MCF 10A (cell line): Measurements from ENCODE around the gene CDH1. TPM values are rescaled to one million over a fixed set of nuclear protein-coding genes. Genes with fewer than 3 reads are reported as not detected.
"Not testable (repeated sequence)": the region's sequence is repeated elsewhere in the genome, so short reads cannot be mapped to it uniquely, and the experiment has no call there.

Experiments used
- BruUV-seq: library from RNA; stranded (reverse); fragments of 400-500 nt; replicated peaks from 2 replicates; lab custom pipeline; 2021; lab: Mats Ljungman, UMichigan
- CTCF ChIA-PET: fragments of 300-600 bp; sonication (Branson Sonifier 250); formaldehyde crosslinking; extraction: SDS; loops from one replicate; lab custom pipeline; 2021; ENCODE audit warnings: antibody characterized with exemption, inconsistent platforms; lab: Yijun Ruan, JAX
- POLR2A ChIA-PET: fragments of 300-600, 350-650 bp; sonication (Branson Sonifier 250); formaldehyde crosslinking; extraction: SDS; loops from one replicate; lab custom pipeline; 2020; ENCODE audit warnings: antibody characterized with exemption, inconsistent platforms; lab: Yijun Ruan, JAX
- DNase-seq: peaks from one replicate; pipeline ENCODE4 v3.0.0-alpha.2; 2018; ENCODE audit not compliant: unreplicated experiment
- H3K27ac Mint-ChIP-seq: one replicate; pipeline ENCODE4 v1.8.0; 2022; ENCODE audit warnings: mild to moderate bottlenecking, low read depth, mixed read lengths; ENCODE audit not compliant: unreplicated experiment
- H3K27me3 Mint-ChIP-seq: one replicate; pipeline ENCODE4 v1.8.0; 2022; ENCODE audit warnings: mixed read lengths; ENCODE audit not compliant: insufficient read depth, unreplicated experiment
- H3K36me3 Mint-ChIP-seq: one replicate; pipeline ENCODE4 v1.8.0; 2022; ENCODE audit warnings: mild to moderate bottlenecking, moderate library complexity, mixed read lengths; ENCODE audit not compliant: insufficient read depth, unreplicated experiment
- H3K4me1 Mint-ChIP-seq: one replicate; pipeline ENCODE4 v1.8.0; 2022; ENCODE audit warnings: mixed read lengths; ENCODE audit not compliant: insufficient read depth, unreplicated experiment
- H3K4me3 Mint-ChIP-seq: one replicate; pipeline ENCODE4 v1.8.0; 2022; ENCODE audit warnings: mild to moderate bottlenecking, moderate library complexity, mixed read lengths; ENCODE audit not compliant: unreplicated experiment
- H3K9me3 Mint-ChIP-seq: one replicate; pipeline ENCODE4 v1.8.0; 2022; ENCODE audit warnings: mixed read lengths; ENCODE audit not compliant: unreplicated experiment
- CTCF ChIP-seq: fragments of 200-600 bp; IDR thresholded peaks from one replicate; pipeline ENCODE4 v1.8.0; 2022; ENCODE audit warnings: antibody characterized with exemption, mild to moderate bottlenecking; ENCODE audit not compliant: unreplicated experiment
- intact Hi-C: fragments of 100-400 bp; cut with micrococcal nuclease; formaldehyde crosslinking; loops from 2 replicates; pipeline ENCODE4 v1.14.1; 2022
- total RNA-seq: library from RNA; stranded (reverse); gene quantifications from 2 replicates; pipeline ENCODE4 v1.2.3, GENCODE V29; 2022

Gene CDH1
- total RNA-seq, 1 experiment from 2014 or later = 37.6 TPM

- Mint-ChIP-seq H3K4me1 (peaks cover 10% of the 10 kb centered on the region), H3K36me3 (peaks cover 3% of the 10 kb centered on the region), H3K4me3 (no peak overlapping the region), H3K27me3 (no peaks in the 10 kb centered on the region), H3K9me3 (no peaks in the 10 kb centered on the region), H3K27ac (no peak overlapping the region)
- intact Hi-C loops = no loop called here
- POLR2A ChIA-PET = no interaction called here
- CTCF ChIA-PET = interaction anchor here (12.7 kb wide), 1 partner anchor 283 kb away, joined by 110 read pairs; no protein-coding TSS in a partner anchor
- no peak for DNase-seq
- BruUV-seq = no TSS peak
- no peak for TF ChIP-seq CTCF
These were observed 102.7 kb downstream of the CDH1 start for GRCh38 chr16:68839831-68840230.

GRCh38 chr16:68842964-68843481 is 105.9 kb downstream of the CDH1 start:
- H3K36me3 Mint-ChIP-seq, H3K27me3 Mint-ChIP-seq, DNase-seq, BruUV-seq, H3K9me3 Mint-ChIP-seq: not testable (repeated sequence)
- Mint-ChIP-seq H3K4me1 (peaks cover 10% of the 10 kb centered on the region), H3K27ac (peak overlapping the region; percentile 82), H3K4me3 (peak overlapping the region; percentile 82)
- CTCF ChIA-PET = interaction anchor here (0.6 to 12.7 kb wide), 12 partner anchors 15 to 514 kb away, joined by 3 to 110 read pairs (median 4); no protein-coding TSS in a partner anchor
- POLR2A ChIA-PET = interaction anchor here (0.6 to 2.6 kb wide), 15 partner anchors 10 to 313 kb away, joined by 3 to 15 read pairs (median 3); partner anchors contain the start of genes CHTF8, HAS3 and UTP4
- intact Hi-C loops = loop anchor here (1.0 to 2.0 kb wide), 2 partner anchors 136 to 314 kb away; no protein-coding TSS in a partner anchor

GRCh38 chr16:68843482-68844210 is 106.6 kb downstream of the CDH1 start, which contains the start of gene TANGO6:
TANGO6 (plus strand) TSS chr16:68843531; CDS start chr16:68843618, 87 bp downstream.
- H3K9me3 Mint-ChIP-seq = no peaks in the 10 kb centered on the region

GRCh38 chr16:68844211-68844564 is 107.1 kb downstream of the CDH1 start:
- H3K27ac Mint-ChIP-seq = peak overlapping the region; percentile 82
- H3K36me3 Mint-ChIP-seq = no peaks in the 10 kb centered on the region
- peak overlapping the region; percentile 82 for H3K4me3 Mint-ChIP-seq
- intact Hi-C loops = no loop called here
- no peaks in the 10 kb centered on the region for H3K27me3 Mint-ChIP-seq
- peak; percentile 28 for DNase-seq
- no TSS peak for BruUV-seq
- peaks cover 10% of the 10 kb centered on the region for H3K4me1 Mint-ChIP-seq
- no peak for TF ChIP-seq CTCF
- POLR2A ChIA-PET = interaction anchor here (0.6 to 2.6 kb wide), 13 partner anchors 8 to 316 kb away, joined by 3 to 15 read pairs (median 4); partner anchors contain the start of genes CHTF8, HAS3 and UTP4
- no peaks in the 10 kb centered on the region for H3K9me3 Mint-ChIP-seq
- CTCF ChIA-PET = interaction anchor here (0.6 to 12.7 kb wide), 9 partner anchors 11 to 315 kb away, joined by 3 to 110 read pairs (median 3); no protein-coding TSS in a partner anchor

More at GRCh38 chr16:68843482-68844210, 106.6 kb downstream of the CDH1 start, which contains the start of gene TANGO6:
- POLR2A ChIA-PET = interaction anchor here (0.6 to 2.6 kb wide), 21 partner anchors 10 to 316 kb away, joined by 3 to 15 read pairs (median 4); partner anchors contain the start of genes CHTF8, HAS3 and UTP4
- peak within 1 kb of the TSS; percentile 82 for H3K4me3 Mint-ChIP-seq
- no TSS peak for BruUV-seq
- DNase-seq = peak; percentile 79
- H3K27me3 Mint-ChIP-seq = no peaks in the 10 kb centered on the region
- peaks cover 10% of the 10 kb centered on the region for H3K4me1 Mint-ChIP-seq
- no peak for TF ChIP-seq CTCF
- H3K36me3 Mint-ChIP-seq = no peaks in the 10 kb centered on the region
- H3K27ac Mint-ChIP-seq = peak within 1 kb of the TSS; percentile 82
- CTCF ChIA-PET = interaction anchor here (0.7 to 12.7 kb wide), 12 partner anchors 10 to 501 kb away, joined by 3 to 110 read pairs (median 3); no protein-coding TSS in a partner anchor
- intact Hi-C loops = loop anchor here (1.0 to 2.0 kb wide), 2 partner anchors 136 to 315 kb away; no protein-coding TSS in a partner anchor
